ENCODE data around the gene ZNF43.
"Not testable (repeated sequence)": the region's sequence is repeated elsewhere in the genome, so short reads cannot be mapped to it uniquely, and the experiment has no call there.

The ZNF43 gene

GRCh38 chr19:21823224-21823623, 12.8 kb downstream of the ZNF43 start:
- no peak for TF ChIP-seq POU2F2 (IDR thresholded peaks at IDR 0.05; ENCODE audit: low read depth, low read length)
- TF ChIP-seq TAF1 (IDR thresholded peaks at IDR 0.05; ENCODE audit: low read depth, low read length), result no peak
- no peak for TF ChIP-seq PAX5 (IDR thresholded peaks at IDR 0.05; ENCODE audit: insufficient read depth, low read length, severe bottlenecking)
- no peak for TF ChIP-seq POLR2A (IDR thresholded peaks at IDR 0.05; ENCODE audit: low read depth, low read length)
- no peak for TF ChIP-seq SPI1 (IDR thresholded peaks at IDR 0.05; ENCODE audit: low read depth, low read length)
- TF ChIP-seq POLR2AphosphoS5 (IDR thresholded peaks at IDR 0.05; ENCODE audit: low read depth, low read length), result no peak
- FAIRE-seq, result peak; percentile 16

DNA sequence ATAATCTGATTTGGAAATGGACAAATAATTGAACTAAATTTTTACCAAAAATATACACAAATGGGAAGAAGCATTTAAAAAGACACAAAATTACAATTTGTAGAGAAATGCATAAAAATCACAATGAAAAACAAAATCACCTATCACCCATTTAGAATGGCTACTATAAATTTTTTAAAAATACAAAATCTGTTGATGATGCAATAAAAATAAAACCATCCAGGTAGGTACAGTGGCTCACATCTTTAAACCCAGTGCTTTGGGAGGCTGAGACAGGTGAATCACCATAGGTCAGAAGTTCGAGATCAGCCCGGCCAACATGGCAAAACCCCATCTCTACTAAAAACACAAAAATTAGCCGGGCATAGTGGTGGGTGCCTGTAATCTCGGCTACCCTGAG, 23.5 kb downstream of the ZNF43 start:
- TF ChIP-seq SPI1 (IDR thresholded peaks at IDR 0.05; ENCODE audit: low read depth, low read length) (no peak), PAX5 (IDR thresholded peaks at IDR 0.05; ENCODE audit: insufficient read depth, low read length, severe bottlenecking) (no peak), POLR2A (IDR thresholded peaks at IDR 0.05; ENCODE audit: low read depth, low read length) (no peak), POU2F2 (IDR thresholded peaks at IDR 0.05; ENCODE audit: low read depth, low read length) (no peak), POLR2AphosphoS5 (IDR thresholded peaks at IDR 0.05; ENCODE audit: low read depth, low read length) (no peak), TAF1 (IDR thresholded peaks at IDR 0.05; ENCODE audit: low read depth, low read length) (no peak)
- FAIRE-seq (no peak), DNase-seq (ENCODE audit: insufficient read length, low spot score) (no peak)

More at GRCh38 chr19:21823224-21823623, 12.8 kb downstream of the ZNF43 start:
- DNase-seq (ENCODE audit: insufficient read length, low spot score), result no peak

DNA sequence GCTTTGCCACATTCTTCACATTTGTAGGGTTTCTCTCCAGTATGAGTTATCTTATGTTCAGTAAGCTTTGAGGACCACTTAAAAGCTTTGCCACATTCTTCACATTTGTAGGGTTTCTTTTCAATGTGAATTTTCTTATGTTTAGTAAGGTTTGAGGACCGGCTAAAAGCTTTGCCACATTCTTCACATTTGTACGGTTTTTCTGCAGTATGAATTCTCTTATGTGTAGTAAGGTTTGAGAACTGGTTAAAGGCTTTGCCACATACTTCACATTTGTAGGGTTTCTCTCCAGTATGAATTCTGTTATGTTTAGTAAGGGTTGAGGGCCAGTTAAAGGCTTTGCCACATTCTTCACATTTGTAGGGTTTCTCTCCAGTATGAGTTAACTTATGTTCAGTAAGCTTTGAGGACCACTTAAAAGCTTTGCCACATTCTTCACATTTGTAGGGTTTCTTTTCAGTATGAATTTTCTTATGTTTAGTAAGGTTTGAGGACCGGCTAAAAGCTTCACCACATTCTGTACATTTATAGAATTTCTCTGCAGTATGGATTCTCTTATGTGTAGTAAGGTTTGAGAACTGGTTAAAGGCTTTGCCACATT, 27.5 kb downstream of the ZNF43 start:
- FAIRE-seq; DNase-seq (ENCODE audit: insufficient read length, low spot score): not testable (repeated sequence)

DNA sequence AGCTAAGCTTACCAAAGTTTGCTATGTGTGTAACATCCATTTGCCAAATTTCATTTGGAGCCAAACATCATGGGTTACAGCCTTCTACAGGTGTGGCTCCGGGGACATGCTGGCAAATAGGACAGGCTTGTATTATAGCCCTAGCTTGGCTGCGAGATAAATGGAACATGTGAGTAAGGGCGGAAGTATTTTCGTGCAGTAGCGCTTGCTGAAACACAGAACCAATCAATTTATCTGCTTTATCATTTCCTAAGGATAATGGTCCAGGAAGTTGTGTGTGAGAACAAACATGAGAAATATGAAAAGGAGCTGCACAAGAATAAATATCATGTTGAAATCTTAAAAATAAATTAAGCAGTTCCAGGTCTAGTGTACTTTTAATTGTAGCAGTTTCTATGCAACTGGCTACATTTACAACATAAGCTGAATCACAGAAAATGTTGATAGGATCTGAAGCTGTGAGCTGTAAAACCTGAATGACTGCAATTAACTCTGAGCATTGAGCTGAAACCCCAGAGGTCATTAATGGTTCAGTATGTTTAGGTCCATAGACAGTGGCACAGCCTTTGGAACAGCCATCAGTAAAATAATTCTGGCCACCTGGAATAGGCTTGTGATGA, 46.4 kb downstream of the ZNF43 start:
- no peak for FAIRE-seq
- TF ChIP-seq SPI1 (IDR thresholded peaks at IDR 0.05; ENCODE audit: low read depth, low read length) (no peak), PAX5 (IDR thresholded peaks at IDR 0.05; ENCODE audit: insufficient read depth, low read length, severe bottlenecking) (no peak), TAF1 (IDR thresholded peaks at IDR 0.05; ENCODE audit: low read depth, low read length) (no peak), POLR2AphosphoS5 (IDR thresholded peaks at IDR 0.05; ENCODE audit: low read depth, low read length) (no peak), POU2F2 (IDR thresholded peaks at IDR 0.05; ENCODE audit: low read depth, low read length) (no peak), POLR2A (IDR thresholded peaks at IDR 0.05; ENCODE audit: low read depth, low read length) (no peak)
- no peak for DNase-seq (ENCODE audit: insufficient read length, low spot score)

GRCh38 chr19:21786936-21787335, 49.0 kb downstream of the ZNF43 start:
- FAIRE-seq, result no peak
- no peak for TF ChIP-seq SPI1 (IDR thresholded peaks at IDR 0.05; ENCODE audit: low read depth, low read length)
- no peak for TF ChIP-seq POLR2A (IDR thresholded peaks at IDR 0.05; ENCODE audit: low read depth, low read length)
- no peak for TF ChIP-seq TAF1 (IDR thresholded peaks at IDR 0.05; ENCODE audit: low read depth, low read length)
- TF ChIP-seq POLR2AphosphoS5 (IDR thresholded peaks at IDR 0.05; ENCODE audit: low read depth, low read length), result no peak
- no peak for TF ChIP-seq POU2F2 (IDR thresholded peaks at IDR 0.05; ENCODE audit: low read depth, low read length)
- no peak for TF ChIP-seq PAX5 (IDR thresholded peaks at IDR 0.05; ENCODE audit: insufficient read depth, low read length, severe bottlenecking)

GRCh38 chr19:21775792-21776191, 60.2 kb downstream of the ZNF43 start:
- not testable (repeated sequence) for FAIRE-seq; DNase-seq (ENCODE audit: insufficient read length, low spot score)

More at GRCh38 chr19:21786936-21787335, 49.0 kb downstream of the ZNF43 start:
- no peak for DNase-seq (ENCODE audit: insufficient read length, low spot score)

DNA sequence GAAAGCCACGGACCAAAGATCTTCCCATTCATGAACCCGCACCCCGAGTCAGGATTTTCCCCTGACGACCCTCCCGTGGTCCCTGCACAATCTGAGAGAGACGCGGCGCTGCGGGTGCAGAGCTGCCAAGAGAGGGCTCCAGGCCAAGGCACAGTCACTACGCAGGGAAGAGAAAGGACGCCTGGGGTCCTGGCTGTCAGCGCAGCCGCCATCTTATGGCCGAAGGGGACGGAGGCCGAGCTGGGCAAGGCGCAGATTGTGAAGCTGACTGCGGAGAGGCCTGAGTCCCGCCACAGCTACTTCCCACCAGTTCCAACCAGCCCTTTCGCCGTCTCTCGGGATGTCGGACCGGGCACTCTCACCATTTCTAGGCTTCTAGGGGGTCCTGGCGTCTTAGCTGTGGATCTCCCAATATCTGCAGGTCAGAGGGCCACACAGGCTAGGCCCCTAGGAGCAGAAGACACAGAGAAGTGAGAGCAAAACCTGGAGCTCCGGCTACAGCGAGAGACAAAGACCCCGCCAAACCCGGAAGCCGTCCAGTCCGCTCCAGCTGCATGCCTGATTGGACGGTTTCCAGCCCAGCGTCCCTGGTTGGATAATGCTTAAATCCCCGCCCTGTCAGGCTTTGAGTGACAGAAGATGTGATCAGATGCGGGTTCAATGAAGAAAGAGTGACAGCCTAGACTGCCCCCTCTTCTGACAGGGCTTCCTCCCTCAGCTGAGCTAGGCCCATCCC, 68.7 kb downstream of the ZNF43 start, which contains the start of gene ZNF100:
Gene ZNF100 (minus strand): TSS at position 515 of the 736 bp plus-strand sequence. CDS start 150 bp downstream, at position 365.
- peak; percentile 92 for FAIRE-seq
- peak; percentile 91 for TF ChIP-seq POLR2A (IDR thresholded peaks at IDR 0.05; ENCODE audit: low read depth, low read length)
- no peak for TF ChIP-seq POU2F2 (IDR thresholded peaks at IDR 0.05; ENCODE audit: low read depth, low read length)
- TF ChIP-seq PAX5 (IDR thresholded peaks at IDR 0.05; ENCODE audit: insufficient read depth, low read length, severe bottlenecking), result no peak
- TF ChIP-seq POLR2AphosphoS5 (IDR thresholded peaks at IDR 0.05; ENCODE audit: low read depth, low read length), result peak; percentile 85
- TF ChIP-seq TAF1 (IDR thresholded peaks at IDR 0.05; ENCODE audit: low read depth, low read length), result peak; percentile 89; the same call in 1 of the 2 replicates
- TF ChIP-seq SPI1 (IDR thresholded peaks at IDR 0.05; ENCODE audit: low read depth, low read length), result peak; percentile 93; the same call in 1 of the 2 replicates
- peak; percentile 40 for DNase-seq (ENCODE audit: insufficient read length, low spot score)

- FAIRE-seq, result not testable (repeated sequence)
Observed at GRCh38 chr19:21766705-21767064, 69.3 kb downstream of the ZNF43 start.

DNA sequence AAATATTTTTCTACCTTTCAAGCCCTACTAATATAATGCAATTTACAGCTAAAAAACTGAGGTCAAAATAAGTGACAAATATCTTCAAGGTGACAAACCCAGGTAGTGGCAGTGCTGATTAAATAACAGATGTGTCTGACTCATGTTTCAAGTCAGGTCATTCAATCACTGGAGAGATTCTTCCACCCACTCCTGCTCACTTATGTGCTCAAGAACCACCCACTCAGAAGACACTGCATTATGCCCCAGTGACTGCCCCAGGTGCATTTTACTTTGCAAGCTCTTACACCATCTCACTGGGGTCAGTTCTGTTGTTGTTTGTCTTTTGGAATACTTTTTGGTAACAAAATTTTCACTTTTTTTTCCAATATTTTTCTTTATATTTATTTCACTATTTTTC, 70.8 kb downstream of the ZNF43 start:
- peak; percentile 40 for FAIRE-seq

More at GRCh38 chr19:21766705-21767064, 69.3 kb downstream of the ZNF43 start:
- DNase-seq (ENCODE audit: insufficient read length, low spot score), result not testable (repeated sequence)

GRCh38 chr19:21761547-21761946, 74.4 kb downstream of the ZNF43 start:
- DNase-seq (ENCODE audit: insufficient read length, low spot score); FAIRE-seq: not testable (repeated sequence)

More for the DNA sequence above, 70.8 kb downstream of the ZNF43 start:
- no peak for TF ChIP-seq POLR2A (IDR thresholded peaks at IDR 0.05; ENCODE audit: low read depth, low read length)
- no peak for TF ChIP-seq PAX5 (IDR thresholded peaks at IDR 0.05; ENCODE audit: insufficient read depth, low read length, severe bottlenecking)
- no peak for TF ChIP-seq POU2F2 (IDR thresholded peaks at IDR 0.05; ENCODE audit: low read depth, low read length)
- no peak for TF ChIP-seq TAF1 (IDR thresholded peaks at IDR 0.05; ENCODE audit: low read depth, low read length)
- no peak for TF ChIP-seq SPI1 (IDR thresholded peaks at IDR 0.05; ENCODE audit: low read depth, low read length)
- TF ChIP-seq POLR2AphosphoS5 (IDR thresholded peaks at IDR 0.05; ENCODE audit: low read depth, low read length), result no peak
- no peak for DNase-seq (ENCODE audit: insufficient read length, low spot score)
